CD14-positive monocyte (primary cell): ENCODE data around the gene CAND1. TPM values are rescaled to one million over a fixed set of nuclear protein-coding genes. Genes with fewer than 3 reads are reported as not detected.
A peak's percentile ranks its signal among the peaks of the same experiment; 100 is the strongest.

Experiments
- DNase-seq, 3 donors: peaks; one replicate each; pipeline ENCODE4 v3.0.0-alpha.2; 2011 to 2022
- H2AFZ ChIP-seq: 2 replicates; pipeline ENCODE4 v1.6.0; 2012; ENCODE audit warnings: mild to moderate bottlenecking, low read depth, low read length, inconsistent platforms; ENCODE audit not compliant: insufficient read depth, poor library complexity, severe bottlenecking
- H3K27ac ChIP-seq, 2 donors: 1 replicate in 1 of 2; 2 replicates in 1 of 2; pipeline ENCODE4 v1.5.1; 2012 to 2013; ENCODE audit warnings: low read length in 2 of 2, control low read depth in 1 of 2, inconsistent platforms in 1 of 2, low read depth in 1 of 2, mild to moderate bottlenecking in 1 of 2
- H3K27me3 ChIP-seq, 2 donors: one replicate each; pipeline versions ENCODE4 v1.6.0 to v1.6.1; 2011 to 2013; ENCODE audit warnings: low read length in 2 of 2; ENCODE audit not compliant: control insufficient read depth in 2 of 2, insufficient read depth in 2 of 2
- H3K36me3 ChIP-seq, 2 donors: replicated peaks in 1 of 2; 1 replicate in 1 of 2; 2 replicates in 1 of 2; pipeline versions ENCODE4 v1.5.1 to v1.6.1; 2012 to 2013; ENCODE audit warnings: low read length in 2 of 2, control low read depth in 1 of 2, inconsistent platforms in 1 of 2, mild to moderate bottlenecking in 1 of 2; ENCODE audit not compliant: insufficient read depth in 2 of 2, control insufficient read depth in 1 of 2
- H3K4me1 ChIP-seq, 2 donors: 1 replicate in 1 of 2; 2 replicates in 1 of 2; pipeline versions ENCODE4 v1.5.1 to v1.6.1; 2012 to 2013; ENCODE audit warnings: low read length in 2 of 2, control low read depth in 1 of 2, inconsistent platforms in 1 of 2, mild to moderate bottlenecking in 1 of 2, moderate library complexity in 1 of 2; ENCODE audit not compliant: insufficient read depth in 2 of 2, control insufficient read depth in 1 of 2
- H3K4me2 ChIP-seq: replicated peaks from 2 replicates; pipeline ENCODE3; 2012; ENCODE audit warnings: low read length, moderate library complexity, mild to moderate bottlenecking; ENCODE audit not compliant: poor library complexity, severe bottlenecking; ENCODE audit errors: extremely low read depth
- H3K4me3 ChIP-seq, 3 experiments: fragments of 200-600 bp in 1 of 3; sonication (generic) in 1 of 3; replicated peaks in 1 of 3; 1 replicate in 2 of 3; 2 replicates in 1 of 3; pipeline ENCODE4 v1.5.1; 2011 to 2013; ENCODE audit warnings: low read length in 3 of 3, mild to moderate bottlenecking in 3 of 3, control low read depth in 2 of 3, low read depth in 2 of 3, inconsistent platforms in 1 of 3, moderate library complexity in 1 of 3
- H3K79me2 ChIP-seq: 2 replicates; pipeline ENCODE4 v1.6.0; 2012; ENCODE audit warnings: mild to moderate bottlenecking, control low read depth, inconsistent platforms, low read length, moderate library complexity; ENCODE audit not compliant: insufficient read depth
- H3K9ac ChIP-seq: 2 replicates; pipeline ENCODE4 v1.6.0; 2017; ENCODE audit warnings: low read length, mild to moderate bottlenecking; ENCODE audit not compliant: insufficient read depth, poor library complexity, severe bottlenecking
- H3K9me3 ChIP-seq, 2 donors: replicated peaks in 1 of 2; 1 replicate in 1 of 2; 2 replicates in 1 of 2; pipeline versions ENCODE4 v1.5.1 to v1.6.1; 2012 to 2013; ENCODE audit warnings: low read length in 2 of 2, control low read depth in 1 of 2; ENCODE audit not compliant: control insufficient read depth in 1 of 2, insufficient read depth in 1 of 2
- H4K20me1 ChIP-seq: 2 replicates; pipeline ENCODE4 v1.6.0; 2012; ENCODE audit warnings: mild to moderate bottlenecking, low read length, control low read depth, moderate library complexity; ENCODE audit not compliant: insufficient read depth
- H3K27ac Mint-ChIP-seq, 7 donors: one replicate each; pipeline ENCODE4 v1.8.0; 2020; ENCODE audit warnings: mild to moderate bottlenecking in 7 of 7, mixed read lengths in 7 of 7, moderate library complexity in 6 of 7, inconsistent platforms in 2 of 7
- H3K27me3 Mint-ChIP-seq, 3 donors: one replicate each; pipeline ENCODE4 v1.8.0; 2021 to 2022; ENCODE audit warnings: low read depth in 3 of 3, mild to moderate bottlenecking in 3 of 3, mixed read lengths in 3 of 3, moderate library complexity in 3 of 3, inconsistent platforms in 1 of 3
- H3K36me3 Mint-ChIP-seq, 2 donors: one replicate each; pipeline ENCODE4 v1.8.0; 2020; ENCODE audit warnings: mixed read lengths in 2 of 2, inconsistent platforms in 1 of 2, mild to moderate bottlenecking in 1 of 2
- H3K4me1 Mint-ChIP-seq: one replicate; pipeline ENCODE4 v1.8.0; 2020; ENCODE audit warnings: mild to moderate bottlenecking, mixed read lengths
- H3K4me3 Mint-ChIP-seq, 2 donors: one replicate each; pipeline ENCODE4 v1.8.0; 2020; ENCODE audit warnings: mild to moderate bottlenecking in 2 of 2, mixed read lengths in 2 of 2, moderate library complexity in 1 of 2
- H3K9me3 Mint-ChIP-seq, 7 donors: one replicate each; pipeline ENCODE4 v1.8.0; 2020 to 2022; ENCODE audit warnings: mixed read lengths in 7 of 7, mild to moderate bottlenecking in 6 of 7, moderate library complexity in 6 of 7, inconsistent platforms in 2 of 7
- CTCF ChIP-seq: fragments of 200-600 bp; IDR thresholded peaks from one replicate; pipeline ENCODE4 v1.8.0; 2022; ENCODE audit warnings: antibody characterized with exemption, mild to moderate bottlenecking
- WGBS: methylation state at CpG from one replicate; pipeline ENCODE4 v1.1.5; 2013; ENCODE audit warnings: missing lambda C conversion rate; ENCODE audit not compliant: insufficient coverage; 5-methylcytosine and 5-hydroxymethylcytosine counted together
- intact Hi-C, 2 donors: fragments of 100-400 bp; cut with micrococcal nuclease; formaldehyde crosslinking; loops; one replicate each; pipeline versions ENCODE4 v1.15.0 to v1.15.1; 2023
- polyA plus RNA-seq, 3 donors: library from polyadenylated mRNA; depleted of rRNA in 1 of 3; unstranded in 2 of 3; stranded (reverse) in 1 of 3; fragments of 300-500 nt in 2 of 3; fragments of >200 nt in 1 of 3; fragmentation: Illumina TruSeq in 2 of 3; gene quantifications; 1 replicate in 2 of 3; 2 replicates in 1 of 3; pipeline ENCODE4 v1.2.3, GENCODE V29; 2012 to 2021

Gene CAND1
- polyA plus RNA-seq, 3 donors: 12.3 to 29.4 (median 20.9) TPM

GRCh38 chr12:67275380-67275913 lies 6.3 kb downstream of the CAND1 start:
- DNase-seq: no peak
- Mint-ChIP-seq H3K36me3 (peaks cover 7 to 20% of the 10 kb centered on the region in 2 donors), H3K4me1 (peaks cover 39% of the 10 kb centered on the region), H3K9me3 (no peaks in the 10 kb centered on the region), H3K27me3 (no peaks in the 10 kb centered on the region), H3K27ac (peak overlapping the region in 2 of 7 donors; percentile 16 to 63), H3K4me3 (no peak overlapping the region)
- Histone ChIP-seq H3K27me3 (no peaks in the 10 kb centered on the region), H2AFZ (no peak overlapping the region), H3K4me3 (no peak overlapping the region), H3K36me3 (peaks cover 0 to 11% of the 10 kb centered on the region in 2 donors), H3K27ac (peak overlapping the region in 1 of 2 donors; percentile 11), H3K4me1 (peaks cover 7 to 11% of the 10 kb centered on the region in 2 donors), H3K4me2 (no peak overlapping the region), H3K9ac (no peak overlapping the region), H4K20me1 (peaks cover 85% of the 10 kb centered on the region), H3K9me3 (no peaks in the 10 kb centered on the region), H3K79me2 (peaks cover 100% of the 10 kb centered on the region)
- WGBS: 88% methylated on average over 1 of the region's 6 CpGs
- no peak for TF ChIP-seq CTCF
- intact Hi-C loops: no loop called here

- Histone ChIP-seq H3K27me3 (no peaks in the 10 kb centered on the region), H3K36me3 (peaks cover 0 to 11% of the 10 kb centered on the region in 2 donors), H3K27ac (no peak overlapping the region), H3K4me2 (no peak overlapping the region), H4K20me1 (peaks cover 89% of the 10 kb centered on the region), H2AFZ (no peak overlapping the region), H3K79me2 (peaks cover 99% of the 10 kb centered on the region), H3K4me1 (peaks cover 0 to 1% of the 10 kb centered on the region in 2 donors), H3K4me3 (no peak overlapping the region), H3K9me3 (no peaks in the 10 kb centered on the region), H3K9ac (no peak overlapping the region)
- Mint-ChIP-seq H3K36me3 (peaks cover 7 to 20% of the 10 kb centered on the region in 2 donors), H3K9me3 (no peaks in the 10 kb centered on the region), H3K27me3 (no peaks in the 10 kb centered on the region), H3K27ac (no peak overlapping the region), H3K4me1 (peaks cover 29% of the 10 kb centered on the region), H3K4me3 (no peak overlapping the region)
- WGBS: 96% methylated on average over 2 of the region's 3 CpGs
- peak in 1 of 3 donors; percentile 14 for DNase-seq
- intact Hi-C loops: no loop called here
- TF ChIP-seq CTCF: no peak
Measured at GRCh38 chr12:67276421-67276820, 7.3 kb downstream of the CAND1 start.
